Measurements from ENCODE around the gene MAGI2. TPM values are rescaled to one million over a fixed set of nuclear protein-coding genes. Genes with fewer than 3 reads are reported as not detected.
"Not testable (repeated sequence)": the region's sequence is repeated elsewhere in the genome, so short reads cannot be mapped to it uniquely, and the experiment has no call there.

MAGI2 gene
- total and polyA plus RNA-seq, 2 experiments from 2014 or later, result 16.8 to 24.7 TPM

- no peak for TF ChIP-seq CTCF (IDR thresholded peaks at IDR 0.05; ENCODE audit: low read depth, low read length)
- Histone ChIP-seq H3K9me3 (ENCODE audit: low read depth) (no peaks in the 10 kb centered on the region), H3K27ac (no peak overlapping the region), H3K4me3 (no peak overlapping the region), H3K27me3 (no peaks in the 10 kb centered on the region), H3K36me3 (no peaks in the 10 kb centered on the region), H3K4me1 (ENCODE audit: low read depth) (no peaks in the 10 kb centered on the region)
- no peak for DNase-seq (ENCODE audit: low read depth in 1 of 2, low spot score in 1 of 2)
Measured at GRCh38 chr7:78007231-78007630, 1446.2 kb downstream of the MAGI2 start.

- Histone ChIP-seq H3K9me3 (ENCODE audit: low read depth) (no peaks in the 10 kb centered on the region), H3K4me1 (ENCODE audit: low read depth) (no peaks in the 10 kb centered on the region), H3K27ac (no peak overlapping the region), H3K36me3 (no peaks in the 10 kb centered on the region), H3K4me3 (no peak overlapping the region), H3K27me3 (no peaks in the 10 kb centered on the region)
- TF ChIP-seq CTCF (IDR thresholded peaks at IDR 0.05; ENCODE audit: low read depth, low read length), result no peak
- no peak for DNase-seq (ENCODE audit: low read depth in 1 of 2, low spot score in 1 of 2)
Measured at GRCh38 chr7:78006063-78006755, 1447.3 kb downstream of the MAGI2 start.

GRCh38 chr7:78002715-78003114 is 1450.8 kb downstream of the MAGI2 start:
- H3K27me3 ChIP-seq, result no peaks in the 10 kb centered on the region
- DNase-seq (ENCODE audit: low read depth in 1 of 2, low spot score in 1 of 2), result no peak
- no peak overlapping the region for H3K27ac ChIP-seq
- H3K4me1 ChIP-seq (ENCODE audit: low read depth), result no peaks in the 10 kb centered on the region
- no peaks in the 10 kb centered on the region for H3K9me3 ChIP-seq (ENCODE audit: low read depth)
- H3K36me3 ChIP-seq, result no peaks in the 10 kb centered on the region
- TF ChIP-seq CTCF (IDR thresholded peaks at IDR 0.05; ENCODE audit: low read depth, low read length), result no peak
- H3K4me3 ChIP-seq, result no peak overlapping the region

- H3K4me1 ChIP-seq (ENCODE audit: low read depth), result no peaks in the 10 kb centered on the region
- no peaks in the 10 kb centered on the region for H3K9me3 ChIP-seq (ENCODE audit: low read depth)
- H3K36me3 ChIP-seq, result no peaks in the 10 kb centered on the region
- DNase-seq (ENCODE audit: low read depth in 1 of 2, low spot score in 1 of 2), result no peak
- no peak for TF ChIP-seq CTCF (IDR thresholded peaks at IDR 0.05; ENCODE audit: low read depth, low read length)
- no peaks in the 10 kb centered on the region for H3K27me3 ChIP-seq
- no peak overlapping the region for H3K4me3 ChIP-seq
- no peak overlapping the region for H3K27ac ChIP-seq
Measured at GRCh38 chr7:78002021-78002420, 1451.4 kb downstream of the MAGI2 start.

GRCh38 chr7:77999168-77999567 is 1454.3 kb downstream of the MAGI2 start:
- not testable (repeated sequence) for H3K27me3 ChIP-seq; DNase-seq (ENCODE audit: low read depth in 1 of 2, low spot score in 1 of 2); H3K27ac ChIP-seq; H3K36me3 ChIP-seq; H3K4me3 ChIP-seq; H3K9me3 ChIP-seq (ENCODE audit: low read depth); H3K4me1 ChIP-seq (ENCODE audit: low read depth)

GRCh38 chr7:77995717-77996116 is 1457.8 kb downstream of the MAGI2 start:
- no peak for TF ChIP-seq CTCF (IDR thresholded peaks at IDR 0.05; ENCODE audit: low read depth, low read length)
- no peaks in the 10 kb centered on the region for H3K27me3 ChIP-seq
- no peaks in the 10 kb centered on the region for H3K9me3 ChIP-seq (ENCODE audit: low read depth)
- DNase-seq (ENCODE audit: low read depth in 1 of 2, low spot score in 1 of 2), result peak in 1 of 2 donors; percentile 30
- no peaks in the 10 kb centered on the region for H3K4me1 ChIP-seq (ENCODE audit: low read depth)
- no peak overlapping the region for H3K4me3 ChIP-seq
- H3K27ac ChIP-seq, result no peak overlapping the region
- no peaks in the 10 kb centered on the region for H3K36me3 ChIP-seq

Measured in cardiac muscle cell (in vitro differentiated cells and primary cell).